Measurements from ENCODE around the gene CDHR5.
A peak's percentile ranks its signal among the peaks of the same experiment; 100 is the strongest.

Gene CDHR5

DNA sequence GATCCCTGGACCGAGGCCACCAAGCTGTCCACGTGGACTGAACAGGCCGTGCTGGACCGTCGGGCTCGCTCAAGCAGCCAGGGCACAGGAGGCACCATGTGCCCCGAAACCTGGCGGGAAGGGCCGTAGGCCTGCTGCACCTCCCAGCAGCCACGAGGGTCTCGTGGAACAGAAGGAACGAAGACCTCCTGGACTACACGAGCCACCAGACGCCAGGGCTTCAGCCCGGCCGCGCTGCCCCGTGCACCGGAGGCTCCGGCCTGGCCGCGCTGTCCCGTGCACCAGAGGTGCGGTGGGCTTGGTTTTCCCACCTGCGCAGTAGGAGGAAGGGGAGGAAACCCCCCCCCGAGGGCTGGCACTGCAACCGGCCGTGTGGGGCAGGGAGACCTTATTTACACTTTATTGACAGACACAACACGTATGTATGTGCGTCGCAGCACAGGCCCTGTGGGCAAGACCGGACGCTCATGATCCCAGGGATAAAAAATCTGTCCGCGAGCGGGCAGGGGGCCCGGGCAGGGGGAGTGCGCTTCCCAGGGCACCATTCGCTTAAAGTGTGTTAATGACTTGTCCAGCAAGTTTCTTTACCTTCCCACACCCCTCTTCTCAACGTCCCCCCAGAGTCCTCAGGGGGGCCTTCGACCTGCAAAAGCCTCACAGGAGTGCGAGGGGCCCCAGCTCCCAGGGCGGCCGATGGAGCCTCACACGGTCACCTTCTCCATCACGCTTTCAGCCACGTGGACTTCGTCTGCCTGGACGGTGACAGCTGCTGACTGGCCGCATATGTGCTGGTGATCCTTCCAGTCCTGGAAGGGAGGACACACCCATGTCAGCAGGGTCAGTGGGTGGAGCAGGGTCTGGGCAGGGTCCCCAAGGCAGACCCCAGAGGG is 19.3 kb upstream of the CDHR5 start:
- no peak for DNase-seq

GRCh38 chr11:643366-643765 is 18.6 kb upstream of the CDHR5 start:
- DNase-seq, result no peak

GRCh38 chr11:641806-642370 is 17.1 kb upstream of the CDHR5 start:
- DNase-seq, result no peak

GRCh38 chr11:640021-640706 is 15.4 kb upstream of the CDHR5 start:
- no peak for DNase-seq

GRCh38 chr11:639332-639955 is 14.7 kb upstream of the CDHR5 start:
- DNase-seq, result no peak

- DNase-seq, result no peak
Measured at GRCh38 chr11:638631-639331, 14.0 kb upstream of the CDHR5 start.

- no peak for DNase-seq
Measured at GRCh38 chr11:637593-638521, 13.1 kb upstream of the CDHR5 start.

DNA sequence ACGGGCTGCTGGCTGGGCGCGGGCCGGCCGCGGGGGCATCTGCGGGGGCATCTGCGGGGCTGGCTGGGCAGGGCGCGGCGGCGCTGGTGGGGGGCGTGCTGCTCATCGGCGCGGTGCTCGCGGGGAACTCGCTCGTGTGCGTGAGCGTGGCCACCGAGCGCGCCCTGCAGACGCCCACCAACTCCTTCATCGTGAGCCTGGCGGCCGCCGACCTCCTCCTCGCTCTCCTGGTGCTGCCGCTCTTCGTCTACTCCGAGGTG is 12.5 kb upstream of the CDHR5 start:
- DNase-seq, result no peak

- no peak for DNase-seq
Measured at GRCh38 chr11:636511-637332, 12.0 kb upstream of the CDHR5 start, which contains the start of gene DRD4. Gene DRD4 (plus strand): TSS chr11:637269. CDS start chr11:637305, 36 bp downstream.

- no peak for DNase-seq
Measured at GRCh38 chr11:635945-636510, 11.3 kb upstream of the CDHR5 start.

DNA sequence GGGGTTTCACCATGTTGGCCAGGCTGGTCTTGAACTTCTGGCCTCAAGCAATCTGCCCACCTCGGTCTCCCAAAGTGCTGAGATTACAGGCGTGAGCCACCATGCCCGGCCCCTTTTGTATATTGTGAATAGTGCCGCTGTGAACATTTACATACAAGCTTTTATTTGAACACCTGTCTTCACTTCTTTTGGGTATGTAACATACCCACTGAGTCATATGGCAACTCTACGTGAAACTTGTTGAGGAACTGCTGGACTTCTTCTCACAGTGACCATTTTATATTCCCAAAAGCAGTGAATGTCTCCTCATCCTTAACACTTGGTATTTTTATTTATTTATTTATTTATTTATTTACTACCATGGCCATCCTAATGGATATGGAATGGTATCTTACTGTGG is 6.1 kb upstream of the CDHR5 start:
- no peak for DNase-seq

DNA sequence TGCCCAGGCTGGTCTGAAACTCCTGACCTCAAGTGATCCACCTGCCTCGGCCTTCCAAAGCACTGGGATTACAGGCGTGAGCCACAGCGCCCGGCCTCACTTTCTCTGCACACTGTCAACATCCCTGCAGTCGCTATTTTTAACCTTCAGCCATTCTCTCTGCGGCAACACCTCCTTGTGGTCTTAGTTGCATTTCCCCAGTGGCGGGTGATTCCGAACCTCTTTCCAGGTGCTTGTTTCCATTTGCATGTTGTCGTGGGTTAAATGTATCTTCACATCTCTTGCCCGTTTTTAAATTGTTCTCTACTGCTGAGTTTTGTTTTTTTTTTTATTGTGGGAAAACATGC is 4.5 kb upstream of the CDHR5 start:
- DNase-seq, result peak in 1 of 2 experiments; percentile 18

DNA sequence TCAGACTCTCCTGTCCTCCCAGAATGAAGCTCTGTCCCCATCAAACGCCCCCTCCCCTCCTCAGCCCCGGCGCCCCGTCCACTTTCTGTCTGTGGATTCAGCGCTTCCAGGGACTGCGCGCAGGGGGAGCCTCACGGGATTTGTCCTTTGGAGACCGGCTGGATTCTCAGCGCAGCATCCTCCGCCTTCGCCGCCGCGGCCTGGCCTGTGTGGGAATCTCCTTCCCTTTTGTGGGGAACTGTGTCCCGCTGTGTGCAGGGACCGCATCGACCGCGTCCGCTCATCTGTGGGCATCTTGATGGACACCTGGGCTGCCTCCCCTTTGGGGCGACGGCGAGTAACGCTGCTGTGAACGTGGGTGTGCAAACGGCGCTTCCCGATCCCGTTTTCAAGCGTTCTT is 3.3 kb upstream of the CDHR5 start:
- DNase-seq, result no peak

DNA sequence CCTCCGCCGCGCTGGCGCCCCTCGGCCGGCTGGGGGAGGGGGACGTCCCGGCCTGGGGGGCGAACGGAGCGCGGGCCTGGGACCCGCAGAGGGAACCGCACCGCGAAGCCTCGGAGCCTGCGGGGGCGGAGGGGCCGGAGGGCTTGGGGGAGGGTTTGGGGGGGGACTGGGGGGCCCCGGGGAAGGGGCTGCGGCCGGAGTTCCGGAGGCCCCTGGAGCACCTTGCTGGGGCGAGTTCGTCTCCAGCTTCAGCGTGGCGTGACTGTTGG is 2.5 kb upstream of the CDHR5 start:
- no peak for DNase-seq

- DNase-seq, result no peak
Measured at GRCh38 chr11:626475-627307, 1.9 kb upstream of the CDHR5 start, which contains the start of gene SCT. Gene SCT (minus strand): TSS chr11:627181. CDS start chr11:627143, 38 bp downstream.

DNA sequence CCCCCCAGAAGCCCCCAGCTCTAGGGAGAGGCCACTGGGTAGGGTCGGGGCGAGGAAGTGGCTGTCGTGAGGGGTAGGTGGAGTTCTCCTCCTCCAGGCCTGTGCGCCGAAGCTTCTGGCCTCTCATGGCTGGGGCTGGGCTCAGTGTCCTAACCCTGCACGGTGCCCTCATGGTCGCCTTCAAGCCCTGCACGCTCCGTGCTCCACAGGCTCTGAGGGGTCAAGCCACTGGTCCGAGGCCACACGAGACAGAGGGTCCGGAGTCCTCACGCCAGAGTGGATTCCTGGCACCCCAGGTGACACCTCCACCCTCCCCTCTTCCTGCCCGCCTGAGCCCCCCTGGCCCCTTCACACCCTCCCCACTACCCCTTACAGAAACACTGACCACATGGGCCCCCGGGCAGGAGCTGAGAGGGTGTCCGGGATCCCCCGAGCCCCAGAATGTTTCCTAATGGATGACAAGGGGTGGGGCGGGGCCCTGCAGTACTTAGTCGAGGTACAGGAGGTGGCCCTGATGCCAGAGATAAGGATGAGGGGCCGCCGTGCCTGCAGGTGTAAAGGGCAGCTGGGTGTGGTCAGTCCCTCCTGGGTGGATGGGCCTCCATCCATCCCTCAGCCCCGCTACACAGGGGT is 997 bp upstream of the CDHR5 start:
- no peak for DNase-seq

- no peak for DNase-seq
Measured at GRCh38 chr11:623999-624704, 603 bp downstream of the CDHR5 start.

DNA sequence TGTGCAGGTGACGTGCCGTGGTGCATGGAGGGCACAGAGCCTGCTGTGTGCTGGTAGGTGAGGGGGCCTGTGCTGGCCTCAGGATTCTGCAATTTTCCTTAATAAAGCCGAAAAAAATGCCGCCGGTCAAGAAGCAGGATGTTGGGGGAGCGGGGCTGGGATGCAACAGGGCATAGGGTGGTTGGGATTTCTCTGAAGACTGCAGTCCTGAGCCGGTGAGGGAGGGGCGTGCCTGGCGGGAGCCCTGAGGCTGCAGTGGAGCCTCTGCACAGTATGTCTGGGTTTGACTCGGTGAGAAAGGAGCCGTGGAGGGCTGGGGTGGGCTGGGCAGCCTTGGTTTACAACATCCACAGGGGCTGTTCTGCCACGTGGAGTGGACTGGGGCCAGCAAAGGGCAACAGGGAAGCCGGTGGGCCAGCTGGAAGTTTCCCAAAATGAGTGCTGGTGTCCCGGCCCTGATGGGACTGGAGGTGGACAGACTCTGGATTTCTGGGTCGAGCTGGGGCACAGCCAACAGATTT is 1.3 kb downstream of the CDHR5 start:
- no peak for DNase-seq

GRCh38 chr11:621838-622237 is 2.9 kb downstream of the CDHR5 start:
- no peak for DNase-seq

Data from NCI-H187 (cell line).